Mesenchymal stem cell (in vitro differentiated cells and primary cell): ENCODE results near the gene RAB43.
"Not testable (repeated sequence)": the region's sequence is repeated elsewhere in the genome, so short reads cannot be mapped to it uniquely, and the experiment has no call there.

Experiments used
- DNase-seq: peaks from one replicate; pipeline ENCODE4 v3.0.0-alpha.2; 2013
- H2AFZ ChIP-seq: one replicate; pipeline ENCODE4 v1.6.1; 2013; ENCODE audit warnings: low read depth, mild to moderate bottlenecking, control low read depth, inconsistent platforms, low read length, moderate library complexity
- H2AK5ac ChIP-seq: 2 replicates; pipeline ENCODE4 v1.6.1; 2013; ENCODE audit warnings: low read length, moderate library complexity, mild to moderate bottlenecking, inconsistent platforms; ENCODE audit not compliant: severe bottlenecking
- H2BK120ac ChIP-seq: one replicate; pipeline ENCODE4 v1.6.1; 2013; ENCODE audit warnings: low read depth, mild to moderate bottlenecking, inconsistent platforms, low read length, moderate library complexity
- H2BK12ac ChIP-seq, 2 experiments: one replicate each; pipeline ENCODE4 v1.6.1; 2013; ENCODE audit warnings: inconsistent platforms in 2 of 2, low read length in 2 of 2, mild to moderate bottlenecking in 2 of 2, moderate library complexity in 2 of 2, control low read depth in 1 of 2
- H2BK15ac ChIP-seq: one replicate; pipeline ENCODE4 v1.6.1; 2013; ENCODE audit warnings: mild to moderate bottlenecking, low read depth, inconsistent platforms; ENCODE audit not compliant: poor library complexity, severe bottlenecking
- H2BK5ac ChIP-seq: 2 replicates; pipeline ENCODE4 v1.6.1; 2013; ENCODE audit warnings: low read depth, mild to moderate bottlenecking, low read length, control low read depth, inconsistent platforms; ENCODE audit not compliant: poor library complexity, severe bottlenecking
- H3K14ac ChIP-seq, 2 experiments: one replicate each; pipeline ENCODE4 v1.6.1; 2013; ENCODE audit warnings: inconsistent platforms in 2 of 2, low read length in 2 of 2, control low read depth in 1 of 2, mild to moderate bottlenecking in 1 of 2, moderate library complexity in 1 of 2
- H3K18ac ChIP-seq, 2 experiments: one replicate each; pipeline ENCODE4 v1.6.1; 2013; ENCODE audit warnings: inconsistent platforms in 2 of 2, low read length in 2 of 2, control low read depth in 1 of 2, low read depth in 1 of 2, mild to moderate bottlenecking in 1 of 2
- H3K23ac ChIP-seq, 2 experiments: one replicate each; pipeline ENCODE4 v1.6.1; 2013; ENCODE audit warnings: inconsistent platforms in 2 of 2, low read length in 2 of 2, mild to moderate bottlenecking in 2 of 2, moderate library complexity in 2 of 2, control low read depth in 1 of 2
- H3K27ac ChIP-seq: 2 replicates; pipeline ENCODE4 v1.5.1; 2013; ENCODE audit warnings: mild to moderate bottlenecking, moderate library complexity, low read length, control low read depth, inconsistent platforms; ENCODE audit not compliant: poor library complexity, severe bottlenecking
- H3K27me3 ChIP-seq, 2 experiments: 2 replicates each; pipeline versions ENCODE4 v1.6.1 to v1.7.0; 2013; ENCODE audit warnings: low read length in 2 of 2, mild to moderate bottlenecking in 2 of 2, moderate library complexity in 2 of 2, control low read depth in 1 of 2, inconsistent platforms in 1 of 2; ENCODE audit not compliant: control insufficient read depth in 1 of 2, insufficient read depth in 1 of 2
- H3K36me3 ChIP-seq, 2 experiments: 2 replicates each; pipeline versions ENCODE4 v1.6.1 to v1.7.0; 2013; ENCODE audit warnings: low read length in 2 of 2, control low read depth in 1 of 2, inconsistent platforms in 1 of 2, low read depth in 1 of 2, mild to moderate bottlenecking in 1 of 2; ENCODE audit not compliant: insufficient read depth in 2 of 2, control insufficient read depth in 1 of 2
- H3K4ac ChIP-seq, 2 experiments: one replicate each; pipeline ENCODE4 v1.6.1; 2013; ENCODE audit warnings: inconsistent platforms in 2 of 2, low read length in 2 of 2, mild to moderate bottlenecking in 2 of 2, moderate library complexity in 2 of 2, control low read depth in 1 of 2, low read depth in 1 of 2
- H3K4me1 ChIP-seq: 2 replicates; pipeline ENCODE4 v1.6.1; 2013; ENCODE audit warnings: low read depth, low read length, control low read depth; ENCODE audit not compliant: control insufficient read depth, insufficient read depth
- H3K4me2 ChIP-seq: 2 replicates; pipeline ENCODE4 v1.6.1; 2013; ENCODE audit warnings: low read length, mild to moderate bottlenecking, inconsistent platforms; ENCODE audit not compliant: poor library complexity, severe bottlenecking
- H3K4me3 ChIP-seq, 2 experiments: 2 replicates each; pipeline versions ENCODE4 v1.5.1 to v1.7.0; 2013; ENCODE audit warnings: low read length in 2 of 2, mild to moderate bottlenecking in 2 of 2, control low read depth in 1 of 2, low read depth in 1 of 2; ENCODE audit not compliant: insufficient read depth in 1 of 2
- H3K79me1 ChIP-seq: replicated peaks from 2 replicates; pipeline ENCODE4 v1.6.1; 2013; ENCODE audit warnings: mild to moderate bottlenecking, control low read depth, low read length, inconsistent platforms; ENCODE audit not compliant: poor library complexity, severe bottlenecking
- H3K9ac ChIP-seq: 2 replicates; pipeline ENCODE4 v1.7.0; 2013; ENCODE audit warnings: mild to moderate bottlenecking, low read length, moderate library complexity
- H3K9me3 ChIP-seq: 2 replicates; pipeline ENCODE4 v1.7.0; 2013; ENCODE audit warnings: mild to moderate bottlenecking, low read length; ENCODE audit not compliant: control insufficient read depth
- H4K8ac ChIP-seq: one replicate; pipeline ENCODE4 v1.6.1; 2013; ENCODE audit warnings: inconsistent platforms, mild to moderate bottlenecking, low read length, moderate library complexity
- H4K91ac ChIP-seq: one replicate; pipeline ENCODE4 v1.6.1; 2013; ENCODE audit warnings: mild to moderate bottlenecking, low read length, inconsistent platforms
- WGBS: methylation state at CpG from one replicate; pipeline ENCODE4 v1.1.7; 2013; ENCODE audit warnings: mixed read lengths; 5-methylcytosine and 5-hydroxymethylcytosine counted together

RAB43 gene

DNA sequence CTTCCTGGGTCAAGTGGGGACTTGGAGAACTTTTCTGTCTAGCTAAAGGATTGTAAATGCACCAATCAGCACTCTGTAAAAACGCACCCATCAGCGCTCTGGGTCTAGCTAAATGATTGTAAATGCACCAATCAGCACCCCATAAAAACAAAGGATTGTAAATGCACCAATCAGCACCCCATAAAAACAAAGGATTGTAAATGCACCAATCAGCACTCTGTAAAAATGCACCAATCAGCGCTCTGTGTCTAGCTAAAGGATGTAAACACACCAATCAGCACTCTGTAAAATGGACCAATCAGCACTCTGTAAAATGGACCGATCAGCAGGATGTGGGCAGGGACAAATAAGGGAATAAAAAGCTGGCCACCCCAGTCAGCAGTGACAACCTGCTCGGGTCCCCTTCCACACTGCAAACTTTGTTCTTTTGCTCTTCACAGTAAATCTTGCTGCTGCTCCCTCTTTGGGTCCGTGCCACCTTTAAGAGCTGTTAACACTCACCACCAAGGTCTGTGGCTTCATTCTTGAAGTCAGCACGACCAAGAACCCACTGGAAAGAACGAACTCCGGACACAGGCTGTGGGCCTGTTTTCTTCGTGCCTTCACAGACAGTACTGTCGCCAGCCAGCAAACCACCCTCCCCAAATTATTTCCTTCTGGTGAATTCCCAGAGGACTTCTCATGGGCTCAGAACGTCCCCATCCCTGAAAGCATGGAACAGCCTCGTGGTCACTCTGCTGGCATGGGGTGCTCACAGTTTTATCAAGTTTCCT, 52.1 kb downstream of the RAB43 start:
- not testable (repeated sequence) for H2AK5ac ChIP-seq, H3K4ac ChIP-seq, H2BK5ac ChIP-seq, H3K4me2 ChIP-seq, H3K23ac ChIP-seq, H4K8ac ChIP-seq, H3K36me3 ChIP-seq, H3K79me1 ChIP-seq, H2BK15ac ChIP-seq, H3K27ac ChIP-seq, H3K4me3 ChIP-seq, H2BK120ac ChIP-seq, DNase-seq, H4K91ac ChIP-seq, H2AFZ ChIP-seq, H3K9ac ChIP-seq, H3K4me1 ChIP-seq, H3K9me3 ChIP-seq, H2BK12ac ChIP-seq, H3K14ac ChIP-seq, H3K18ac ChIP-seq
- WGBS, result 86% methylated on average over 13 of the region's 13 CpGs
- peaks cover 11 to 36% of the 10 kb centered on the region in 2 experiments for H3K27me3 ChIP-seq

DNA sequence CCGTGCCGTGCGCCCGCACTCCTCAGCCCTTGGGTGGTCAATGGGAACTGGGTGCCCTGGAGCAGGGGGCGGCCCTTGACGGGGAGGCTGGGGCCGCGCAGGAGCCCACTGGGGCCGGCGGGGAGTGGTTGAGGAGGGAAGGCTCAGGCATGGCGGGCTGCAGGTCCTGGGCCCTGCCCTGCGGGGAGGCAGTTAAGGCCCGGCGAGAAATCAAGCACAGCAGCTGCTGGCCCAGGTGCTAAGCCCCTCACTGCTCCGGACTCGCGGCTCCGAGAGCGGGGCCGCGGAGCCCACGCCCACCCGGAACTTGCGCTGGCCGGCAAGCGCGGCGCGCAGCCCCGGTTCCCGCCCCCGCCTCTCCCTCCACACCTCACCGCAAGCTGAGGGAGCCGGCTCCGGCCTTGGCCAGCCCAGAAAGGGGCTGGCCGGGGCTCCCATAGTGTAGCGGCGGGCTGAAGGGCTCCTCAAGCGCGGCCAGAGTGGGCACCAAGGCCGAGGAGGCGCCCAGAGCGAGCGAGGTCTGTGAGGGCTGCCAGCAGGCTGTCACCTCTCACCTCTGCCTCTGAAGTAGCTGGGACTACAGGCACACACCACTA, 53.2 kb downstream of the RAB43 start:
- Histone ChIP-seq H2BK120ac (no peak overlapping the region), H2AK5ac (no peak overlapping the region), H3K27me3 (peaks cover 15 to 36% of the 10 kb centered on the region in 2 experiments), H3K36me3 (no peaks in the 10 kb centered on the region), H3K18ac (peak overlapping the region in 1 of 2 experiments; percentile 14), H3K9me3 (no peaks in the 10 kb centered on the region), H2BK5ac (no peak overlapping the region), H4K8ac (peak overlapping the region; percentile 66), H3K14ac (no peak overlapping the region), H4K91ac (no peak overlapping the region), H3K23ac (no peak overlapping the region), H2BK12ac (no peak overlapping the region), H2AFZ (peak overlapping the region; percentile 62), H3K4me1 (no peaks in the 10 kb centered on the region), H3K4ac (no peak overlapping the region), H2BK15ac (no peak overlapping the region), H3K4me3 (peak overlapping the region in 1 of 2 experiments; percentile 44), H3K4me2 (peak overlapping the region; percentile 10), H3K79me1 (no peaks in the 10 kb centered on the region), H3K27ac (no peak overlapping the region), H3K9ac (peak overlapping the region; percentile 32)
- DNase-seq, result peak; percentile 5
- 53% methylated on average over 32 of the region's 44 CpGs for WGBS

DNA sequence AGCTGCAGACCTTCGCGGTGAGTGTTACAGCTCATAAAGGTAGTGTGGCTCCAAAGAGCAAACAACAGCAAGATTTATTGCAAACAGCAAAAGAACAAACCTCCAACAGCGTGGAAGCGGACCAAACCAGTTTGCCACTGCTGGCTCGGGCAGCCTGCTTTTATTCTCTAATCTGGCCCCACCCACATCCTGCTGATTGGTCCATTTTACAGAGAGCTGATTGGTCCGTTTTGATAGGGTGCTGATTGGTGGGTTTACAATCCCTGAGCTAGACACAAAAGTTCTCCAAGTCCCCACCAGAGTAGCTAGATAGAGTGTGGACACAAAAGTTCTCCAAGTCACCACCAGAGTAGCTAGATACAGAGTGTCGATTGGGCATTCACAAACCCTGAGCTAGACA, 53.9 kb downstream of the RAB43 start:
- WGBS, result 96% methylated on average over 5 of the region's 7 CpGs

DNA sequence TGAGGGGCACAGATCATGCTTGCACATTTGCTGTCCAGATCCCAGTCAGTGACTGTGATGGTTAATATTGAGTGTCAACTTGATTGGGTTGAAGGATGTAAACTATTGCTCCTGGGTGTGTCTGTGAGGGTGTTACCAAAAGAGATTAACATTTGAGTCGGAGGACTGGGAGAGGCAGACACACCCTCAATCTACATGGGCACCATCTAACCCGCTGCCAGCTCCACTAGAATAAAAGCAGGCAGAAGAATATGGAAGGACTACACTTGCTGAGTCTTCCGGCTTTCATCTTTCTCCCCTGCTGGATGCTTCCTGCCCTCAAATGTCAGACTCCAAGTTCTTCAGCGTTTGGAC, 55.9 kb downstream of the RAB43 start:
- H3K4me3 ChIP-seq, result no peak overlapping the region
- no peak overlapping the region for H3K18ac ChIP-seq
- H3K23ac ChIP-seq, result no peak overlapping the region
- no peak for DNase-seq
- no peak overlapping the region for H2BK5ac ChIP-seq
- no peak overlapping the region for H2BK120ac ChIP-seq
- H4K8ac ChIP-seq, result no peak overlapping the region
- H3K4me1 ChIP-seq, result no peaks in the 10 kb centered on the region
- H2AK5ac ChIP-seq, result no peak overlapping the region
- no peak overlapping the region for H4K91ac ChIP-seq
- no peaks in the 10 kb centered on the region for H3K9me3 ChIP-seq
- no peak overlapping the region for H3K4me2 ChIP-seq
- no peak overlapping the region for H3K4ac ChIP-seq
- H2AFZ ChIP-seq, result no peak overlapping the region
- H3K27me3 ChIP-seq, result peaks cover 12 to 29% of the 10 kb centered on the region in 2 experiments
- H3K27ac ChIP-seq, result no peak overlapping the region
- no peak overlapping the region for H3K9ac ChIP-seq
- 84% methylated on average over 4 of the region's 4 CpGs for WGBS
- no peak overlapping the region for H2BK15ac ChIP-seq
- H3K79me1 ChIP-seq, result no peaks in the 10 kb centered on the region
- no peaks in the 10 kb centered on the region for H3K36me3 ChIP-seq
- no peak overlapping the region for H2BK12ac ChIP-seq
- H3K14ac ChIP-seq, result no peak overlapping the region

More for the DNA sequence above, 53.9 kb downstream of the RAB43 start:
- H3K23ac ChIP-seq, H3K9me3 ChIP-seq, H3K18ac ChIP-seq, H3K36me3 ChIP-seq, H2BK120ac ChIP-seq, H2BK12ac ChIP-seq, H4K8ac ChIP-seq, H3K27ac ChIP-seq, H3K4ac ChIP-seq, H3K79me1 ChIP-seq, H2BK15ac ChIP-seq, H2AK5ac ChIP-seq, H3K4me2 ChIP-seq, H2BK5ac ChIP-seq, H3K14ac ChIP-seq, H3K4me3 ChIP-seq, H3K9ac ChIP-seq, H4K91ac ChIP-seq, DNase-seq, H2AFZ ChIP-seq, H3K4me1 ChIP-seq: not testable (repeated sequence)
- peaks cover 15 to 36% of the 10 kb centered on the region in 2 experiments for H3K27me3 ChIP-seq
